RWPE2 (cell line): ENCODE data around the gene AIF1L.
"Not testable (repeated sequence)": the region's sequence is repeated elsewhere in the genome, so short reads cannot be mapped to it uniquely, and the experiment has no call there.

Experiments used
- ATAC-seq: fragments of 200-7000 bp; cut with Tn5 transposase; 3 replicates; pipeline ENCODE4 v1.9.1; 2021; ENCODE audit warnings: low read depth
- DNase-seq: peaks from one replicate; pipeline ENCODE4 v3.0.0-alpha.2; 2020; ENCODE audit warnings: low spot score
- H3K27ac ChIP-seq: fragments of 450-650 bp; 2 replicates; pipeline ENCODE4 v1.5.1; 2017; ENCODE audit warnings: mild to moderate bottlenecking; ENCODE audit not compliant: poor library complexity, severe bottlenecking
- H3K27me3 ChIP-seq: fragments of 250-450 bp; sonication (Bioruptor Pico); 2 replicates; pipeline ENCODE4 v1.5.1; 2021; ENCODE audit warnings: mild to moderate bottlenecking, moderate library complexity; ENCODE audit not compliant: insufficient read depth, poor library complexity, severe bottlenecking
- H3K36me3 ChIP-seq: fragments of 250-450 bp; sonication (Bioruptor Pico); 2 replicates; pipeline ENCODE4 v1.5.1; 2020; ENCODE audit warnings: low read depth, mild to moderate bottlenecking, moderate library complexity
- H3K4me1 ChIP-seq: fragments of 250-450 bp; sonication (Bioruptor Pico); 2 replicates; pipeline ENCODE4 v1.5.1; 2021; ENCODE audit warnings: mild to moderate bottlenecking, moderate library complexity; ENCODE audit not compliant: insufficient read depth, poor library complexity, severe bottlenecking
- H3K4me3 ChIP-seq: fragments of 250-450 bp; sonication (Bioruptor Pico); 2 replicates; pipeline ENCODE4 v1.5.1; 2021; ENCODE audit warnings: mild to moderate bottlenecking, moderate library complexity; ENCODE audit not compliant: severe bottlenecking
- H3K9me3 ChIP-seq: fragments of 250-450 bp; sonication (Bioruptor Pico); 2 replicates; pipeline ENCODE4 v1.5.1; 2021; ENCODE audit warnings: mild to moderate bottlenecking, moderate library complexity; ENCODE audit not compliant: severe bottlenecking
- CTCF ChIP-seq: fragments of 450-650 bp; IDR thresholded peaks from one replicate; pipeline ENCODE4 v1.5.1; 2017; ENCODE audit warnings: mild to moderate bottlenecking, moderate library complexity; ENCODE audit not compliant: poor library complexity, severe bottlenecking

AIF1L gene

GRCh38 chr9:131098391-131099101, 2.2 kb downstream of the AIF1L start:
- Histone ChIP-seq H3K27me3 (peaks cover 6% of the 10 kb centered on the region), H3K27ac (no peak overlapping the region), H3K9me3 (peaks cover 6% of the 10 kb centered on the region), H3K4me1 (no peaks in the 10 kb centered on the region), H3K4me3 (no peak overlapping the region), H3K36me3 (no peaks in the 10 kb centered on the region)
- ATAC-seq (no peak), DNase-seq (no peak)
- no peak for TF ChIP-seq CTCF

- Histone ChIP-seq H3K4me3 (no peak overlapping the region), H3K4me1 (no peaks in the 10 kb centered on the region), H3K27ac (no peak overlapping the region), H3K9me3 (peaks cover 6% of the 10 kb centered on the region), H3K36me3 (no peaks in the 10 kb centered on the region), H3K27me3 (peaks cover 6% of the 10 kb centered on the region)
- DNase-seq (no peak), ATAC-seq (no peak)
- no peak for TF ChIP-seq CTCF
These were observed 2.8 kb downstream of the AIF1L start for GRCh38 chr9:131099102-131099606.

- H3K36me3 ChIP-seq, H3K4me1 ChIP-seq, H3K9me3 ChIP-seq, H3K27ac ChIP-seq, H3K27me3 ChIP-seq, ATAC-seq, DNase-seq, H3K4me3 ChIP-seq: not testable (repeated sequence)
These were observed 3.5 kb downstream of the AIF1L start for GRCh38 chr9:131099845-131100244.

GRCh38 chr9:131100445-131100844, 4.1 kb downstream of the AIF1L start:
- H3K36me3 ChIP-seq: no peaks in the 10 kb centered on the region
- ATAC-seq (no peak), DNase-seq (no peak)
- peaks cover 6% of the 10 kb centered on the region for H3K9me3 ChIP-seq
- no peak overlapping the region for H3K4me3 ChIP-seq
- no peak for TF ChIP-seq CTCF
- no peaks in the 10 kb centered on the region for H3K4me1 ChIP-seq
- H3K27me3 ChIP-seq: peaks cover 5% of the 10 kb centered on the region
- no peak overlapping the region for H3K27ac ChIP-seq

GRCh38 chr9:131101207-131101964, 5.1 kb downstream of the AIF1L start:
- DNase-seq (no peak), ATAC-seq (no peak)
- Histone ChIP-seq H3K36me3 (no peaks in the 10 kb centered on the region), H3K4me3 (no peak overlapping the region), H3K4me1 (no peaks in the 10 kb centered on the region), H3K9me3 (peaks cover 6% of the 10 kb centered on the region), H3K27ac (no peak overlapping the region), H3K27me3 (no peaks in the 10 kb centered on the region)
- TF ChIP-seq CTCF: no peak
